ENCODE measurements around the gene NEDD4. TPM values are rescaled to one million over a fixed set of nuclear protein-coding genes. Genes with fewer than 3 reads are reported as not detected.

The NEDD4 gene
- total RNA-seq, 2 experiments from 2014 or later, result 2.6 to 2.7 TPM

- CTCF ChIA-PET, result no interaction called here
- Histone ChIP-seq H3K27ac (ENCODE audit: low read depth in 1 of 2, low read length in 2 of 2) (no peak overlapping the region), H3K36me3 (ENCODE audit: insufficient read depth, low read length) (no peaks in the 10 kb centered on the region), H3K4me3 (ENCODE audit: low read length) (no peak overlapping the region), H3K4me1 (ENCODE audit: insufficient read depth, low read length) (no peaks in the 10 kb centered on the region), H3K27me3 (ENCODE audit: control insufficient read depth in 1 of 2, insufficient read depth in 2 of 2, low read length in 2 of 2) (no peaks in the 10 kb centered on the region), H3K9me3 (ENCODE audit: control insufficient read depth in 1 of 2, insufficient read depth in 1 of 2, low read length in 2 of 2) (no peaks in the 10 kb centered on the region)
- DNase-seq (no peak), ATAC-seq (ENCODE audit: poor library complexity) (no peak)
- Mint-ChIP-seq H3K27ac (no peak overlapping the region), H3K4me3 (no peak overlapping the region), H3K36me3 (ENCODE audit: low read depth) (no peaks in the 10 kb centered on the region), H3K9me3 (no peaks in the 10 kb centered on the region), H3K4me1 (ENCODE audit: low read depth) (no peaks in the 10 kb centered on the region), H3K27me3 (no peaks in the 10 kb centered on the region)
- intact Hi-C loops (cut with DNase I, micrococcal nuclease), result no loop called here
- TF ChIP-seq CTCF (IDR thresholded peaks at IDR 0.05), result no peak
- POLR2A ChIA-PET, result no interaction called here
Measured at GRCh38 chr15:55873024-55873720, 120.2 kb downstream of the NEDD4 start.

GRCh38 chr15:55872471-55872870 is 120.9 kb downstream of the NEDD4 start:
- Mint-ChIP-seq H3K4me1 (ENCODE audit: low read depth) (no peaks in the 10 kb centered on the region), H3K27ac (no peak overlapping the region)
- POLR2A ChIA-PET, result no interaction called here

GRCh38 chr15:55869660-55870059 is 123.8 kb downstream of the NEDD4 start:
- Mint-ChIP-seq H3K4me1 (ENCODE audit: low read depth) (no peaks in the 10 kb centered on the region), H3K9me3 (no peaks in the 10 kb centered on the region), H3K36me3 (ENCODE audit: low read depth) (no peaks in the 10 kb centered on the region), H3K27me3 (no peaks in the 10 kb centered on the region), H3K4me3 (no peak overlapping the region), H3K27ac (no peak overlapping the region)
- H3K4me3 ChIP-seq (ENCODE audit: low read length), result no peak overlapping the region
- H3K36me3 ChIP-seq (ENCODE audit: insufficient read depth, low read length), result no peaks in the 10 kb centered on the region
- TF ChIP-seq CTCF (IDR thresholded peaks at IDR 0.05), result no peak
- H3K27ac ChIP-seq (ENCODE audit: low read depth in 1 of 2, low read length in 2 of 2), result no peak overlapping the region
- DNase-seq, result no peak
- CTCF ChIA-PET, result no interaction called here
- POLR2A ChIA-PET, result no interaction called here
- no peaks in the 10 kb centered on the region for H3K4me1 ChIP-seq (ENCODE audit: insufficient read depth, low read length)
- H3K9me3 ChIP-seq (ENCODE audit: control insufficient read depth in 1 of 2, insufficient read depth in 1 of 2, low read length in 2 of 2), result no peaks in the 10 kb centered on the region
- H3K27me3 ChIP-seq (ENCODE audit: control insufficient read depth in 1 of 2, insufficient read depth in 2 of 2, low read length in 2 of 2), result no peaks in the 10 kb centered on the region
- intact Hi-C loops (cut with DNase I, micrococcal nuclease), result no loop called here
- ATAC-seq (ENCODE audit: poor library complexity), result no peak

More at GRCh38 chr15:55872471-55872870, 120.9 kb downstream of the NEDD4 start:
- no peaks in the 10 kb centered on the region for H3K27me3 Mint-ChIP-seq
- no peak overlapping the region for H3K4me3 Mint-ChIP-seq
- Histone ChIP-seq H3K4me3 (ENCODE audit: low read length) (no peak overlapping the region), H3K9me3 (ENCODE audit: control insufficient read depth in 1 of 2, insufficient read depth in 1 of 2, low read length in 2 of 2) (no peaks in the 10 kb centered on the region), H3K27me3 (ENCODE audit: control insufficient read depth in 1 of 2, insufficient read depth in 2 of 2, low read length in 2 of 2) (no peaks in the 10 kb centered on the region), H3K27ac (ENCODE audit: low read depth in 1 of 2, low read length in 2 of 2) (no peak overlapping the region), H3K36me3 (ENCODE audit: insufficient read depth, low read length) (no peaks in the 10 kb centered on the region), H3K4me1 (ENCODE audit: insufficient read depth, low read length) (no peaks in the 10 kb centered on the region)
- DNase-seq, result no peak
- ATAC-seq (ENCODE audit: poor library complexity), result no peak
- CTCF ChIA-PET, result no interaction called here
- H3K9me3 Mint-ChIP-seq, result no peaks in the 10 kb centered on the region
- no peak for TF ChIP-seq CTCF (IDR thresholded peaks at IDR 0.05)
- H3K36me3 Mint-ChIP-seq (ENCODE audit: low read depth), result no peaks in the 10 kb centered on the region
- intact Hi-C loops (cut with DNase I, micrococcal nuclease), result no loop called here

Data from CD4-positive, alpha-beta T cell (primary cell).